Neural cell (in vitro differentiated cells): ENCODE measurements around the gene ERH.

Experiments used
- CTCF ChIP-seq: fragments of 450-650 bp; IDR thresholded peaks from 2 replicates; pipeline ENCODE4 v1.5.1; 2014; ENCODE audit warnings: antibody characterized with exemption, mild to moderate bottlenecking, moderate library complexity; ENCODE audit not compliant: poor library complexity, severe bottlenecking
- POLR2AphosphoS5 ChIP-seq: IDR thresholded peaks from 2 replicates; pipeline ENCODE4 v1.6.1; 2012

GRCh38 chr14:69404883-69405282 lies 6.8 kb upstream of the ERH start:
- no peak for TF ChIP-seq CTCF
- no peak for TF ChIP-seq POLR2AphosphoS5
